ENCODE data around the gene SPART. TPM values are rescaled to one million over a fixed set of nuclear protein-coding genes. Genes with fewer than 3 reads are reported as not detected.

SPART gene
- total RNA-seq, 3 donors from 2014 or later (not counting 1 experiment from before 2014, with no cell fraction given), result 29.2 to 31.2 (median 30.6) TPM

GRCh38 chr13:36343766-36344165 lies 2.4 kb downstream of the SPART start:
- ATAC-seq (no peak), DNase-seq (no peak)
- no peaks in the 10 kb centered on the region for H3K27me3 ChIP-seq (ENCODE audit: control insufficient read depth, insufficient read depth, low read length)
- H3K27ac Mint-ChIP-seq, result peak overlapping the region; percentile 98 to 99
- H3K27me3 Mint-ChIP-seq (ENCODE audit: low read depth in 2 of 2), result no peaks in the 10 kb centered on the region
- no peaks in the 10 kb centered on the region for H3K9me3 Mint-ChIP-seq
- H3K4me1 ChIP-seq (ENCODE audit: control insufficient read depth, insufficient read depth, low read length), result peaks cover 8% of the 10 kb centered on the region
- H3K4me3 ChIP-seq (ENCODE audit: low read length), result no peak overlapping the region
- H3K4me1 Mint-ChIP-seq, result peaks cover 47 to 48% of the 10 kb centered on the region in 2 donors
- H3K36me3 ChIP-seq (ENCODE audit: control insufficient read depth, insufficient read depth, low read length), result no peaks in the 10 kb centered on the region
- H3K27ac ChIP-seq (ENCODE audit: low read length), result no peak overlapping the region
- intact Hi-C loops (cut with micrococcal nuclease), result no loop called here
- peak overlapping the region; percentile 65 for H3K4me3 Mint-ChIP-seq
- 97% methylated on average over 3 of the region's 3 CpGs for WGBS (ENCODE audit: insufficient coverage)
- no peaks in the 10 kb centered on the region for H3K9me3 ChIP-seq (ENCODE audit: control insufficient read depth, insufficient read depth, low read length)
- H3K36me3 Mint-ChIP-seq, result no peaks in the 10 kb centered on the region
- TF ChIP-seq CTCF (IDR thresholded peaks at IDR 0.05), result no peak

GRCh38 chr13:36342715-36343114 lies 3.5 kb downstream of the SPART start:
- WGBS (ENCODE audit: insufficient coverage), result 81% methylated on average over 2 of the region's 2 CpGs
- Mint-ChIP-seq H3K4me3 (no peak overlapping the region), H3K4me1 (peaks cover 54 to 56% of the 10 kb centered on the region in 2 donors), H3K27ac (no peak overlapping the region), H3K27me3 (ENCODE audit: low read depth in 2 of 2) (no peaks in the 10 kb centered on the region), H3K36me3 (no peaks in the 10 kb centered on the region), H3K9me3 (no peaks in the 10 kb centered on the region)
- Histone ChIP-seq H3K27ac (ENCODE audit: low read length) (no peak overlapping the region), H3K4me1 (ENCODE audit: control insufficient read depth, insufficient read depth, low read length) (peaks cover 8% of the 10 kb centered on the region), H3K36me3 (ENCODE audit: control insufficient read depth, insufficient read depth, low read length) (no peaks in the 10 kb centered on the region), H3K9me3 (ENCODE audit: control insufficient read depth, insufficient read depth, low read length) (no peaks in the 10 kb centered on the region), H3K4me3 (ENCODE audit: low read length) (no peak overlapping the region), H3K27me3 (ENCODE audit: control insufficient read depth, insufficient read depth, low read length) (no peaks in the 10 kb centered on the region)
- intact Hi-C loops (cut with micrococcal nuclease), result no loop called here
- no peak for ATAC-seq
- no peak for TF ChIP-seq CTCF (IDR thresholded peaks at IDR 0.05)
- DNase-seq, result no peak

GRCh38 chr13:36341718-36342117 lies 4.5 kb downstream of the SPART start:
- whole genome bisulfite sequencing (ENCODE audit: insufficient coverage), result 74% methylated on average over 1 of the region's 1 CpG
- Mint-ChIP-seq H3K4me3 (no peak overlapping the region), H3K4me1 (peaks cover 57 to 62% of the 10 kb centered on the region in 2 donors), H3K9me3 (no peaks in the 10 kb centered on the region), H3K27ac (peak overlapping the region in 1 of 2 donors; percentile 13), H3K27me3 (ENCODE audit: low read depth in 2 of 2) (no peaks in the 10 kb centered on the region), H3K36me3 (no peaks in the 10 kb centered on the region)
- Histone ChIP-seq H3K27me3 (ENCODE audit: control insufficient read depth, insufficient read depth, low read length) (no peaks in the 10 kb centered on the region), H3K4me3 (ENCODE audit: low read length) (no peak overlapping the region), H3K27ac (ENCODE audit: low read length) (no peak overlapping the region), H3K36me3 (ENCODE audit: control insufficient read depth, insufficient read depth, low read length) (no peaks in the 10 kb centered on the region), H3K4me1 (ENCODE audit: control insufficient read depth, insufficient read depth, low read length) (peaks cover 4% of the 10 kb centered on the region), H3K9me3 (ENCODE audit: control insufficient read depth, insufficient read depth, low read length) (no peaks in the 10 kb centered on the region)
- TF ChIP-seq CTCF (IDR thresholded peaks at IDR 0.05), result no peak
- no peak for ATAC-seq
- DNase-seq, result no peak
- intact Hi-C loops (cut with micrococcal nuclease), result no loop called here

- no peak for TF ChIP-seq CTCF (IDR thresholded peaks at IDR 0.05)
- no peak overlapping the region for H3K27ac ChIP-seq (ENCODE audit: low read length)
- no peak overlapping the region for H3K4me3 ChIP-seq (ENCODE audit: low read length)
- H3K4me1 Mint-ChIP-seq, result peaks cover 54 to 59% of the 10 kb centered on the region in 2 donors
- no peak overlapping the region for H3K4me3 Mint-ChIP-seq
- no peaks in the 10 kb centered on the region for H3K9me3 Mint-ChIP-seq
- WGBS (ENCODE audit: insufficient coverage), result 91% methylated on average over 3 of the region's 4 CpGs
- peaks cover 4% of the 10 kb centered on the region for H3K4me1 ChIP-seq (ENCODE audit: control insufficient read depth, insufficient read depth, low read length)
- no peak for ATAC-seq
- H3K36me3 Mint-ChIP-seq, result no peaks in the 10 kb centered on the region
- H3K27me3 Mint-ChIP-seq (ENCODE audit: low read depth in 2 of 2), result no peaks in the 10 kb centered on the region
- DNase-seq, result no peak
- H3K36me3 ChIP-seq (ENCODE audit: control insufficient read depth, insufficient read depth, low read length), result peaks cover 2% of the 10 kb centered on the region
- intact Hi-C loops (cut with micrococcal nuclease), result no loop called here
- H3K9me3 ChIP-seq (ENCODE audit: control insufficient read depth, insufficient read depth, low read length), result no peaks in the 10 kb centered on the region
- no peak overlapping the region for H3K27ac Mint-ChIP-seq
- H3K27me3 ChIP-seq (ENCODE audit: control insufficient read depth, insufficient read depth, low read length), result no peaks in the 10 kb centered on the region
Measured at GRCh38 chr13:36339600-36340155, 6.5 kb downstream of the SPART start.
